Inflammatory macrophage treated with lipopolysaccharide for 1 hour (primary cell): ENCODE data around the gene ASB13.
"Not testable (repeated sequence)": the region's sequence is repeated elsewhere in the genome, so short reads cannot be mapped to it uniquely, and the experiment has no call there.

ENCODE experiments used
- DNase-seq, 2 donors: peaks; one replicate each; pipeline ENCODE4 v3.0.0-alpha.2; 2020 to 2022

Gene ASB13

GRCh38 chr10:5603848-5604170, 62.6 kb downstream of the ASB13 start:
- no peak for DNase-seq

- no peak for DNase-seq
Observed at GRCh38 chr10:5603091-5603847, 63.1 kb downstream of the ASB13 start.

- no peak for DNase-seq
Observed at GRCh38 chr10:5601826-5602495, 64.4 kb downstream of the ASB13 start.

GRCh38 chr10:5600908-5601307, 65.5 kb downstream of the ASB13 start:
- DNase-seq: no peak

GRCh38 chr10:5599613-5600520, 66.5 kb downstream of the ASB13 start:
- no peak for DNase-seq

- DNase-seq: no peak
Observed at GRCh38 chr10:5598085-5598690, 68.2 kb downstream of the ASB13 start.

- DNase-seq: no peak
Observed at GRCh38 chr10:5596611-5597341, 69.6 kb downstream of the ASB13 start.

- DNase-seq: no peak
Observed at GRCh38 chr10:5595994-5596471, 70.4 kb downstream of the ASB13 start.

- DNase-seq: no peak
Observed at GRCh38 chr10:5595591-5595990, 70.8 kb downstream of the ASB13 start.

GRCh38 chr10:5595095-5595494, 71.3 kb downstream of the ASB13 start:
- no peak for DNase-seq

GRCh38 chr10:5594271-5595049, 71.9 kb downstream of the ASB13 start:
- no peak for DNase-seq

GRCh38 chr10:5593347-5593746, 73.0 kb downstream of the ASB13 start:
- DNase-seq: not testable (repeated sequence)

GRCh38 chr10:5592070-5592469, 74.3 kb downstream of the ASB13 start:
- no peak for DNase-seq

GRCh38 chr10:5591336-5591824, 75.0 kb downstream of the ASB13 start:
- DNase-seq: no peak

- no peak for DNase-seq
Observed at GRCh38 chr10:5590816-5591215, 75.6 kb downstream of the ASB13 start.

- no peak for DNase-seq
Observed at GRCh38 chr10:5589661-5590511, 76.5 kb downstream of the ASB13 start.

GRCh38 chr10:5589011-5589660, 77.3 kb downstream of the ASB13 start:
- no peak for DNase-seq
